Superior temporal gyrus (tissue), 1 donor: ENCODE data around the gene MTOR.
A peak's percentile ranks its signal among the peaks of the same experiment; 100 is the strongest.
"Not testable (repeated sequence)": the region's sequence is repeated elsewhere in the genome, so short reads cannot be mapped to it uniquely, and the experiment has no call there.

Experiments used
- DNase-seq: peaks from one replicate; pipeline ENCODE4 v3.0.0-alpha.2; 2016; ENCODE audit errors: extremely low spot score

Gene MTOR

GRCh38 chr1:11262171-11263049, at the start of gene MTOR:
MTOR (minus strand) TSS chr1:11262551; CDS start chr1:11259409, 3,142 bp downstream.
- peak; percentile 100 for DNase-seq

DNA sequence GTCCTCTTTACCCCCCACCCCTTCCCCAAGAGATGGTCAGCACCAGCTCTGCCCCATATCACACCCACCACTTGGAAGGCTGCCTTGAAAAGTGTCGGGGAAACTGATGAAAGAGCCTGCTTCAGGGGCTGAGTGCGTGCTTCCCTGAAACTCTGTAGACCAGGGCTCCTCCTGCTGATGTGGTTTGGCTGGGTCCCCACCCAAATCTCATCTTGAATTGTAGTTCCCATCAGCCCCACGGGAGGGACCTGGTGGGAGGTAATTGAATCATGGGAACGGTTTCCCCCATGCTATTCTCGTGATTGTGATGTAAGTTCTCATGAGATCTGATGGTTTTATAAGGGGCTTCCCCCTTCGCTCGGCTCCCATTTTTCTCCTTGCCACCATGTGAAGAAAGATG, 47.0 kb upstream of the MTOR start:
- no peak for DNase-seq

DNA sequence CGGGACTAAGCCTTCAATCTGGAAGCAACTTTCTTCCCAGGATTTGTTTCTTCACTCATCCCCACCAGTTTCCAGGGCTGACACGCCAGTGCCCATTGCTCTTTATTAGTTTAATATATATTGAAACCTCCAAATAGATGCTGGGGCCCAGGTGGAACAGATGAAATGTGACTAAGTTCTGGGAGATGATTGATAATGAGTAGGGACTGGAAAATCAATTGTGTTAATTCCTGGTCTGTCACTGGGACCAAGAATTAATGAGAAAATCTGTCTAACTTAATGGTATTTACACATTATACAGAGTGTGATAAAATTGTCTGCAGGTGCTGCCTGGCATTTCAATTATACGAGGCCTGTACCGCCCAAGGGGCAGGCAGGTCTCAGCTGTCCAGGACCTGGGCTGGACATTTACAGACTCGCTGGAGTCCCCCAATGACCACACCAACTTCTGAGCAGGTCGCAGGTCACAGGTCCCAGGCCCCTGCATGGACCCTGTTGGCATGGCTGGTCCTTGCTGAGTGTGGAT, 46.4 kb upstream of the MTOR start:
- DNase-seq, result no peak

DNA sequence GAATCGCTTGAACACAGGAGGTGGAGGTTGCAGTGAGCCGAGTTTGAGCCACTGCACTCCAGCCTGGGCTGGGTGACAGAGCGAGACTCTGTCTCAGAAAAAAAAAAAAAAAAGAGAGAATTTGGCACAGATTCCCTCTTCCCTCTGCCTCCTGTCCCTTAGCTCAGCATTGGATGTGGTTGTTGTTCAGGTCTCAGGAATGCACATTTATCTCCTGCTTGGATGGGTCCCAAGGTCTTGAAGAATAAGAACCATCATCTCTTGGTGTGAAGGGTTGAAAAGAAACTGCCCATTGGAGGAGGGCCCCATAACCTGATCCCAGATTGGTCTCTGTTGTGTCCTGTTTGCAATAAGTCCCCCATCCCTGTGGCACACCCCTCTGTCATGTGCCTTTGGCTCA, 45.5 kb upstream of the MTOR start:
- no peak for DNase-seq

DNA sequence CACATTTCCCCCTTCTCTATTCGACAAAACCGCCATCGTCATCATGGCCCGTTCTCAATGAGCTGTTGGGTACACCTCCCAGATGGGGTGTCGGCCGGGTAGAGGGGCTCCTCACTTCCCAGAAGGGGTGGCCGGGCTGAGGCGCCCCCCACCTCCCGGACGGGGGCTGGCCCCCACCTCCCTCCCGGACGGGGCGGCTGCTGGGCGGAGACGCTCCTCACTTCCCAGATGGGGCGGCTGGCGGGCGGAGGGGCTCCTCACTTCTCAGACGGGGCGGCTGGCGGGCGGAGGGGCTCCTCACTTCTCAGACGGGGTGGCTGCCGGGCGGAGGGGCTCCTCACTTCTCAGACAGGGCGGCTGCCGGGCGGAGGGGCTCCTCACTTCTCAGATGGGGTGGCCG, 43.2 kb upstream of the MTOR start:
- not testable (repeated sequence) for DNase-seq

DNA sequence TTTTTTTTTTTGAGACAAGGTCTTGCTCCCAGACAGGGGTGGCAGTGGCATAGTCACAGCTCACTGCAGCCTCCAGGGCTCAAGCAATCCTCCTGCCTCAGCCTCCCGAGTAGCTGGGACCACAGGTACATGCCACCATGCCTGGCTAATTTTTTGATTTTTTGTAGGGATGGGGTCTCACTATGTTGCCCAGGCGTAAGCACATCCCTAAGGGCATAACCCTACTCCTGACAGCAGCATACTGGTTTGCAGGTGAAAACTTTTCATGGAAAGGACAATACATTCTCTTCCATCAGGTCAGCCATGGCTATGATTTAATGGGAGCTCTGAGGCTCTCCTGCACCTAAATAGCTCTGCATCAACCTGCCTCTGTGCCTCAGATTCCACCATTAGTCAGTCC, 40.0 kb upstream of the MTOR start:
- no peak for DNase-seq

- DNase-seq, result peak; percentile 90
Observed at GRCh38 chr1:11301601-11302000, 39.2 kb upstream of the MTOR start.

GRCh38 chr1:11299225-11299574, 36.8 kb upstream of the MTOR start:
- DNase-seq, result no peak

DNA sequence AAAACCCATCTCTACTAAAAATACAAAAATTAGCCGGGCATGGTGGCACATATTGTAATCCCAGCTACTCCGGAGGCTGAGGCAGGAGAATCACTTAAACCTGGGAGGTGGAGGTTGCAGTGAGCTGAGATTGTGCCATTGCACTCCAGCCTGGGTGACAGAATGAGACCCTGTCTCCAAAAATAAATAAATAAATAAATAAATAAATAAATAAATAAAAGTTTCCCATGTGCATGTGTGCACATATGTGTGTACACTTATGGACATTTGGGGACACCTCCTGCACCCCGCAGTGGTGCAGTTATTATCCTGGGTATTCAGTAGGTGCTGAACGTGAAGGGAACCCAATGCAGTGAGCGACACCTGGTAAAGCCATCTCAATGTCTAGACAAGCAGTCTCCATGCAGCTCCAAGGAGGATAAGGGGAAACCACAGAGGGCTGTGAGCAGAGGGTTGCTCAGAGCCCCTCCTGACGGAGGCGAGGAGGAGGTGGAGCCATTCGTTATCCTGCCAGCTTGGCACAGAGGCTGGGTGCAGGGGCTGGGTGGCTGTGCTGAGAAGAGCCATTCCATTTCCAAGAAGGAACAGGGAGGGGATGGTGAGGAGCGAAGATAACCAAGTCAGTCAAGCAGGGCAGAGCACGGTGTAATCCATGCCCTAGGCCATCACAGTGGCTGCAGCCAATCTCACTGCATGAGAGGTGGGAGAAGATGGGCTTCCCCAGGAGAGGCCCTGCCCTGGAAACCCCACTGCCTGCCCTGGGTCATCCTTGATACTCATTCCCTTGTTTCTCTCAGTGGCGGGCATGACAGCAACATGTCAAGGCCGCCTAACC, 36.3 kb upstream of the MTOR start:
- no peak for DNase-seq

DNA sequence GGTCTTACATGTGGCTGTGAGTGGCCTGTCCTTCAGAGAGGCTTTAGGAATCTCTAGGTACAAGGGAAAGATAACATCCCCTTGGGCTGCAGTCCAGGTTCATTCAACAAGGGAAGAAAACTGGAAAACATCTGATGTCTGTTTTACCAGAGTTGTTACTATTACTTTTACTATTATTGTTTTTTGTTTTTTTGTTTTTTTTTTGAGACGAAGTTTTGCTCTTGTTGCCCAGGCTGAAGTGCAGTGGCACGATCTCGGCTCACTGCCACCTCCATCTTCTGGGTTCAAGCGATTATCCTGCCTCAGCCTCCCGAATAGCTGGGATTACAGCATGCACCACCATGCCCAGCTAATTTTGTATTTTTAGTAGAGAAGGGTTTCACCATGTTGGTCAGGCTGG, 35.4 kb upstream of the MTOR start:
- not testable (repeated sequence) for DNase-seq

GRCh38 chr1:11295905-11296304, 33.6 kb upstream of the MTOR start:
- no peak for DNase-seq

DNA sequence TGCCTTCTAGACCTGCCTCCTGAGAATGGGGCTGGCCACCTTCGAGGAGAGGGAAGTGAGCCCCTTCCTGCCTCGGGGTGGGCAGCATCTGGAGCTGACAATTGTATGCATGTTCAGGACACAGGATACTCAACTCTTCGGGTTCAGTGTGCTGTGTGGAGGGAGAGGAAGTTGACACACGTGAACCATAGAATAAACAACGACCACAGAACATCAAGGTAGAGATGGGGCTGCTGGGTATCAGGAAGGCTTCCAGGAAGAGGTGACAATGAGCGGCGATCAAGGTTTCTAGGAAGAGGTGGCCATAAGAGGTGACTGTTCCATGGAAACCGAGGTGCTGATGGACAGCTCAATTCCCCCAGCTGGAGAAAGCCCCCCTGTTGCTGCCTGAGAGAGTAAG, 32.6 kb upstream of the MTOR start:
- DNase-seq, result no peak

- DNase-seq, result no peak
Observed at GRCh38 chr1:11293856-11294255, 31.5 kb upstream of the MTOR start.

GRCh38 chr1:11291049-11291448, 28.7 kb upstream of the MTOR start:
- no peak for DNase-seq

GRCh38 chr1:11289064-11289463, 26.7 kb upstream of the MTOR start:
- no peak for DNase-seq

GRCh38 chr1:11286735-11287410, 24.5 kb upstream of the MTOR start:
- DNase-seq, result no peak

GRCh38 chr1:11285883-11286734, 23.8 kb upstream of the MTOR start:
- DNase-seq, result peak; percentile 53

DNA sequence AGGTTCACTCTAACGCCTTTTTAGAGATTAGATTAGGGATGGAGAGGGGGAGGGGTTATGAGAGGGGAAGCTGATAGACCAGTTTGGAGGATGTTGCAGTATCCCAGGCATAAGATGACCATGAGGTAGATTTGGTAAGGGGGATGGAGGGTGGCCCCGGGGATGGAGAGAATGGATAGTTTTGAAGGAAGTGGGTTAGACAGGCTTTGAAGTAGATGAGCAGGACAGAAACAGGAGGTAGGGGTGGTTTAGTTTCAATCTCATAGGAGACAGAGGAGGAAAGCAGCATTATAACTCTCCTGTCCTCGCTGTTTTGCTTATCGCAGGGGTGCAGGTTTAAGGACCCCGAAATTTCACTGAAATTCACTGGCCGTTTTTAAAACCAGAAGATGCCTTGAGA, 22.4 kb upstream of the MTOR start:
- DNase-seq, result no peak

- DNase-seq, result no peak
Observed at GRCh38 chr1:11283151-11283550, 20.8 kb upstream of the MTOR start.

DNA sequence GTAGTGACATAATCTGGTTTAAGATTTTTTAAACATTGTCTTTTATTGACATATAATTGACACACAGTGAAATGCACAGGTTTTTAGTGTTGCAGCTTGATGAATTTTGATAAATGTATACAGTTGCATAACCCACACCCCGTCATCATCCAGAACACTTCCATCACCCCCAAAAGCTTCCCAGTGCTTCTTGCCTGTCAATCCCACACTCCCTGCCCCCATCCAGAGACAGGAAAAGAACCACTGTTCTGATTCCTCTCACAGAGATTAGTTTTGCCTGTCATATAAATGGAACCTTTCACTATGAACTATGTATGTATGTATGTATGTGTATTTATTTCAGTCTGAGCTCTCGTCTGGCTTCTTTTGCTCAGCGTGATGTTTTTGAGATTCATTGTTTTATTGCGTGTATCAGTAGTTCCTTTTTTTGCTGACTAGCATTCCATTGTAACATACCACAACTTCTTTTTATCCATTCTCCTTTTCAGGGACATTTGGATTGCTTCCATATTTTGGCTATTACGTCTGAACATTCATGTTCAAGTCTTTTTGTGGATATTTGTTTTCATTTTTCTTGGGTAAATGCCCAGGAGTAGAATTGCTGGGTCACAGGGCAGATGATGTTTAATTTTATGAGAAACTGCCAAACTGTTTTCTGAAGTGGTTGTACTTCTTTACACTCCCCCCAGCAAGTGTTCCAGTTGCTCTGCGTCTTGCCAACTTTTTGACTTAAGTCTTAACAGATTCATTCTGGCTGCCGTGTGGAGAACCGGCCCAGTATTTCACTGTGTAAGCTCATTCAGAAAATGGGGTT, 19.4 kb upstream of the MTOR start:
- DNase-seq, result no peak
